GM23338 (cell line): Measurements from ENCODE around the gene MACF1. TPM values are rescaled to one million over a fixed set of nuclear protein-coding genes. Genes with fewer than 3 reads are reported as not detected.

Experiments used
- ATAC-seq: fragments of 200-7000 bp; cut with Tn5 transposase; 3 replicates; pipeline ENCODE4 v1.9.1; 2020
- DNase-seq: peaks from one replicate; pipeline ENCODE4 v3.0.0-alpha.2; 2015; ENCODE audit warnings: low spot score
- H2AFZ ChIP-seq: fragments of 200-600 bp; sonication (generic); 2 replicates; pipeline ENCODE4 v1.8.0; 2016; ENCODE audit warnings: antibody characterized with exemption, mild to moderate bottlenecking, moderate library complexity
- H3F3A ChIP-seq: fragments of 200-600 bp; sonication (generic); replicated peaks from 2 replicates; pipeline ENCODE4 v1.8.0; 2017; ENCODE audit warnings: antibody characterized with exemption, mixed run types, low read depth
- H3K27ac ChIP-seq: fragments of 200-600 bp; sonication (generic); 2 replicates; pipeline ENCODE4 v1.6.1; 2016; ENCODE audit warnings: low read depth
- H3K27me3 ChIP-seq: fragments of 200-600 bp; sonication (generic); 2 replicates; pipeline ENCODE4 v1.8.0; 2016; ENCODE audit warnings: mild to moderate bottlenecking, mixed run types, moderate library complexity; ENCODE audit not compliant: insufficient read depth
- H3K36me3 ChIP-seq: fragments of 200-600 bp; sonication (generic); 2 replicates; pipeline ENCODE4 v1.8.0; 2016; ENCODE audit warnings: mild to moderate bottlenecking; ENCODE audit not compliant: insufficient read depth
- H3K4me1 ChIP-seq: fragments of 200-600 bp; sonication (generic); 2 replicates; pipeline ENCODE4 v1.8.0; 2016; ENCODE audit warnings: mild to moderate bottlenecking, moderate library complexity; ENCODE audit not compliant: insufficient read depth
- H3K4me2 ChIP-seq: fragments of 200-600 bp; sonication (generic); 2 replicates; pipeline ENCODE4 v1.7.1; 2017; ENCODE audit warnings: mixed run types
- H3K4me3 ChIP-seq: fragments of 200-600 bp; sonication (generic); 2 replicates; pipeline ENCODE4 v1.6.1; 2016; ENCODE audit warnings: mixed run types
- H3K79me2 ChIP-seq: fragments of 200-600 bp; sonication (generic); replicated peaks from 2 replicates; pipeline ENCODE4 v1.8.0; 2017; ENCODE audit warnings: mild to moderate bottlenecking; ENCODE audit not compliant: insufficient read depth
- H3K9me2 ChIP-seq: fragments of 200-600 bp; sonication (generic); 2 replicates; pipeline ENCODE4 v1.8.0; 2017; ENCODE audit not compliant: insufficient read depth
- H4K20me1 ChIP-seq: fragments of 200-600 bp; sonication (generic); replicated peaks from 2 replicates; pipeline ENCODE4 v1.8.0; 2017; ENCODE audit warnings: mild to moderate bottlenecking; ENCODE audit not compliant: insufficient read depth
- H3K27ac Mint-ChIP-seq: 2 replicates; pipeline ENCODE4 v1.8.0; 2020; ENCODE audit warnings: inconsistent platforms, mild to moderate bottlenecking, moderate library complexity, mixed read lengths
- H3K27me3 Mint-ChIP-seq: 3 replicates; pipeline ENCODE4 v1.8.0; 2022; ENCODE audit warnings: low read depth, mild to moderate bottlenecking, moderate library complexity, mixed read lengths, inconsistent platforms; ENCODE audit not compliant: insufficient read depth, poor library complexity
- H3K36me3 Mint-ChIP-seq: 3 replicates; pipeline ENCODE4 v1.8.0; 2021; ENCODE audit warnings: low read depth, mild to moderate bottlenecking, inconsistent platforms, moderate library complexity, mixed read lengths
- H3K4me1 Mint-ChIP-seq: 3 replicates; pipeline ENCODE4 v1.8.0; 2020; ENCODE audit warnings: mild to moderate bottlenecking, inconsistent platforms, mixed read lengths
- H3K4me3 Mint-ChIP-seq: 3 replicates; pipeline ENCODE4 v1.8.0; 2021; ENCODE audit warnings: moderate library complexity, mild to moderate bottlenecking, inconsistent platforms, mixed read lengths
- H3K9me3 Mint-ChIP-seq: 3 replicates; pipeline ENCODE4 v1.8.0; 2020; ENCODE audit warnings: moderate library complexity, mild to moderate bottlenecking, inconsistent platforms, mixed read lengths
- CREB1 ChIP-seq: fragments of 250-450 bp; sonication (Bioruptor Pico); IDR thresholded peaks from 2 replicates; pipeline ENCODE4 v1.5.0; 2020; ENCODE audit warnings: low read depth, mild to moderate bottlenecking, moderate library complexity
- EZH2 ChIP-seq: fragments of 200-600 bp; sonication (generic); IDR thresholded peaks from one replicate; pipeline ENCODE4 v1.8.0; 2017; ENCODE audit warnings: antibody characterized with exemption, mild to moderate bottlenecking, low read depth; ENCODE audit not compliant: unreplicated experiment
- EZH2phosphoT487 ChIP-seq: fragments of 200-600 bp; sonication (generic); IDR thresholded peaks from one replicate; pipeline ENCODE4 v1.8.1; 2018; ENCODE audit warnings: antibody characterized with exemption; ENCODE audit not compliant: unreplicated experiment
- JUNB ChIP-seq: IDR thresholded peaks from one replicate; pipeline ENCODE4 v1.6.1; 2016; ENCODE audit warnings: antibody characterized with exemption; ENCODE audit not compliant: unreplicated experiment
- POLR2AphosphoS5 ChIP-seq: IDR thresholded peaks from 2 replicates; pipeline ENCODE4 v1.6.1; 2016; ENCODE audit warnings: antibody characterized with exemption, low read depth
- STAT1 ChIP-seq: IDR thresholded peaks from one replicate; pipeline ENCODE4 v1.6.1; 2016; ENCODE audit warnings: antibody characterized with exemption; ENCODE audit not compliant: unreplicated experiment
- polyA plus RNA-seq: library from polyadenylated mRNA; unstranded; fragments of >200 nt; fragmentation: Nextera tagmentation; extraction: Ambion mirVana; gene quantifications from 2 replicates; pipeline ENCODE4 v1.2.1, GENCODE V29; 2016
- total RNA-seq: library from RNA; depleted of rRNA; stranded (reverse); fragments of >200 nt; shearing (Covaris generic); gene quantifications from 2 replicates; pipeline ENCODE4 v1.2.3, GENCODE V29; 2014
- TF ChIP-seq, protein P1 (sequence below): IDR thresholded peaks from one replicate; pipeline ENCODE4 v1.6.1; 2018; ENCODE audit warnings: antibody characterized with exemption; ENCODE audit not compliant: unreplicated experiment
- TF ChIP-seq, protein P2 (sequence below): IDR thresholded peaks from 2 replicates; pipeline ENCODE4 v1.6.1; 2016; ENCODE audit warnings: antibody characterized with exemption
- TF ChIP-seq, protein P3 (sequence below), 2 experiments: fragments of 200-600 bp in 1 of 2; sonication (generic) in 1 of 2; conservative IDR thresholded peaks; 2 replicates each; pipeline versions ENCODE4 v1.5.1 to v1.6.1; 2016 to 2017; ENCODE audit warnings: antibody characterized with exemption in 2 of 2, low read depth in 2 of 2, mild to moderate bottlenecking in 2 of 2, moderate library complexity in 1 of 2
- TF ChIP-seq, protein P4 (sequence below): fragments of 250-450 bp; sonication (Bioruptor Pico); IDR thresholded peaks from 2 replicates; pipeline ENCODE4 v1.5.0; 2020; ENCODE audit warnings: mild to moderate bottlenecking, moderate library complexity

The MACF1 gene
- total and polyA plus RNA-seq, 2 experiments from 2014 or later, result 104 to 399 TPM

DNA sequence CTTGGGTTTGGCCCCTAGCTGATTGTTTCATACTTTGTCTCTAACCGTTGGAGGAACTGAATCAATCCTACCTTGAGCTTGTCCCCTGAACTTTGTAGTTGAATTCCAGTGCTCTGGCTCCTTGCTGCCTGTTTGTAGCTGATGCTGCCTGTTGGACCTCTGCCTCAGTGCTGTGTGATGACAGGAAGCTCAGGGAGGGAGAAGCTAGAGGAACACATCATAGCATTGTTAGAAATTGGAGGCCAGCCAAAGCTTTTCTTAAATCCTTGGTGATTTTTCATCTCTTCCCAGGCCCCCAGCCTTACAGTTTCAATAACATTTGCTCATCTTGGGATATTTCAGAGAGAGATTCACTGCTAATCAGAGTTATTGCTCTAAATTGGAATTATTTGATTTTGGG lies 34.0 kb downstream of the MACF1 start (continued):
- TF ChIP-seq EZH2 (no peak), POLR2AphosphoS5 (no peak), CREB1 (CRISPR knock-in tag) (no peak), STAT1 (no peak)
- TF ChIP-seq, protein P1, sequence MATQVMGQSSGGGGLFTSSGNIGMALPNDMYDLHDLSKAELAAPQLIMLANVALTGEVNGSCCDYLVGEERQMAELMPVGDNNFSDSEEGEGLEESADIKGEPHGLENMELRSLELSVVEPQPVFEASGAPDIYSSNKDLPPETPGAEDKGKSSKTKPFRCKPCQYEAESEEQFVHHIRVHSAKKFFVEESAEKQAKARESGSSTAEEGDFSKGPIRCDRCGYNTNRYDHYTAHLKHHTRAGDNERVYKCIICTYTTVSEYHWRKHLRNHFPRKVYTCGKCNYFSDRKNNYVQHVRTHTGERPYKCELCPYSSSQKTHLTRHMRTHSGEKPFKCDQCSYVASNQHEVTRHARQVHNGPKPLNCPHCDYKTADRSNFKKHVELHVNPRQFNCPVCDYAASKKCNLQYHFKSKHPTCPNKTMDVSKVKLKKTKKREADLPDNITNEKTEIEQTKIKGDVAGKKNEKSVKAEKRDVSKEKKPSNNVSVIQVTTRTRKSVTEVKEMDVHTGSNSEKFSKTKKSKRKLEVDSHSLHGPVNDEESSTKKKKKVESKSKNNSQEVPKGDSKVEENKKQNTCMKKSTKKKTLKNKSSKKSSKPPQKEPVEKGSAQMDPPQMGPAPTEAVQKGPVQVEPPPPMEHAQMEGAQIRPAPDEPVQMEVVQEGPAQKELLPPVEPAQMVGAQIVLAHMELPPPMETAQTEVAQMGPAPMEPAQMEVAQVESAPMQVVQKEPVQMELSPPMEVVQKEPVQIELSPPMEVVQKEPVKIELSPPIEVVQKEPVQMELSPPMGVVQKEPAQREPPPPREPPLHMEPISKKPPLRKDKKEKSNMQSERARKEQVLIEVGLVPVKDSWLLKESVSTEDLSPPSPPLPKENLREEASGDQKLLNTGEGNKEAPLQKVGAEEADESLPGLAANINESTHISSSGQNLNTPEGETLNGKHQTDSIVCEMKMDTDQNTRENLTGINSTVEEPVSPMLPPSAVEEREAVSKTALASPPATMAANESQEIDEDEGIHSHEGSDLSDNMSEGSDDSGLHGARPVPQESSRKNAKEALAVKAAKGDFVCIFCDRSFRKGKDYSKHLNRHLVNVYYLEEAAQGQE, result no peak
- TF ChIP-seq, protein P2, sequence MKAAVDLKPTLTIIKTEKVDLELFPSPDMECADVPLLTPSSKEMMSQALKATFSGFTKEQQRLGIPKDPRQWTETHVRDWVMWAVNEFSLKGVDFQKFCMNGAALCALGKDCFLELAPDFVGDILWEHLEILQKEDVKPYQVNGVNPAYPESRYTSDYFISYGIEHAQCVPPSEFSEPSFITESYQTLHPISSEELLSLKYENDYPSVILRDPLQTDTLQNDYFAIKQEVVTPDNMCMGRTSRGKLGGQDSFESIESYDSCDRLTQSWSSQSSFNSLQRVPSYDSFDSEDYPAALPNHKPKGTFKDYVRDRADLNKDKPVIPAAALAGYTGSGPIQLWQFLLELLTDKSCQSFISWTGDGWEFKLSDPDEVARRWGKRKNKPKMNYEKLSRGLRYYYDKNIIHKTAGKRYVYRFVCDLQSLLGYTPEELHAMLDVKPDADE, result no peak
- TF ChIP-seq, protein P3, sequence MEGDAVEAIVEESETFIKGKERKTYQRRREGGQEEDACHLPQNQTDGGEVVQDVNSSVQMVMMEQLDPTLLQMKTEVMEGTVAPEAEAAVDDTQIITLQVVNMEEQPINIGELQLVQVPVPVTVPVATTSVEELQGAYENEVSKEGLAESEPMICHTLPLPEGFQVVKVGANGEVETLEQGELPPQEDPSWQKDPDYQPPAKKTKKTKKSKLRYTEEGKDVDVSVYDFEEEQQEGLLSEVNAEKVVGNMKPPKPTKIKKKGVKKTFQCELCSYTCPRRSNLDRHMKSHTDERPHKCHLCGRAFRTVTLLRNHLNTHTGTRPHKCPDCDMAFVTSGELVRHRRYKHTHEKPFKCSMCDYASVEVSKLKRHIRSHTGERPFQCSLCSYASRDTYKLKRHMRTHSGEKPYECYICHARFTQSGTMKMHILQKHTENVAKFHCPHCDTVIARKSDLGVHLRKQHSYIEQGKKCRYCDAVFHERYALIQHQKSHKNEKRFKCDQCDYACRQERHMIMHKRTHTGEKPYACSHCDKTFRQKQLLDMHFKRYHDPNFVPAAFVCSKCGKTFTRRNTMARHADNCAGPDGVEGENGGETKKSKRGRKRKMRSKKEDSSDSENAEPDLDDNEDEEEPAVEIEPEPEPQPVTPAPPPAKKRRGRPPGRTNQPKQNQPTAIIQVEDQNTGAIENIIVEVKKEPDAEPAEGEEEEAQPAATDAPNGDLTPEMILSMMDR (conservative IDR thresholded peaks at IDR 0.05; ENCODE audit: low read depth in 2 of 2), result no peak

DNA sequence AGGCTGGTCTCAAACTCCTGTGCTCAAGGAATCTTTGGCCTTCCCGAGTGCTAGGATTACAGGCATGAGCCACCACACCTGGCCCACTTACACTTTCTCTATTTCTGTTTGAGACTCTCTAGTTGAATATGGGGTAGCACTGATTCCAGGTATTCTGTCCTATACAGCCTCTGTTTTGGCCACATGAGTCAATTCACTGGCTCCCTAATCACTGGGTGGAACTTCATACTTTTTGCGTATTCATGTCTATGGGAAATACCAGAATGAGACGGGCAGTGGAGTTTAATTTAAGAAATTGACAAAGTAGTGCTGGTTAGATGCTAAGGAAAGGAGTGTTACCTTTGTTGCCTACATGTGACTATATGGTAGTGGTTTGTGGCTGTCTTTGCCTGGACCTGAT lies 35.5 kb downstream of the MACF1 start:
- H3K79me2 ChIP-seq, result peaks cover 87% of the 10 kb centered on the region
- peaks cover 2% of the 10 kb centered on the region; the same call in 1 of the 2 replicates for H4K20me1 ChIP-seq
- no peak overlapping the region for H3K27ac Mint-ChIP-seq

More for the DNA sequence above, 35.5 kb downstream of the MACF1 start:
- no peak overlapping the region for H3K27ac ChIP-seq
- peaks cover 5% of the 10 kb centered on the region for H3K27me3 Mint-ChIP-seq
- DNase-seq (no peak), ATAC-seq (no peak)
- H3K4me1 Mint-ChIP-seq, result peaks cover 3% of the 10 kb centered on the region; the same call in 1 of the 3 replicates
- no peak overlapping the region for H3K4me3 Mint-ChIP-seq
- peaks cover 11% of the 10 kb centered on the region; the same call in 1 of the 2 replicates for H3K4me1 ChIP-seq
- H2AFZ ChIP-seq, result no peak overlapping the region
- H3K9me2 ChIP-seq, result no peaks in the 10 kb centered on the region
- no peaks in the 10 kb centered on the region for H3K27me3 ChIP-seq
- peaks cover 18% of the 10 kb centered on the region for H3K36me3 Mint-ChIP-seq
- H3K4me3 ChIP-seq, result no peak overlapping the region
- no peak overlapping the region for H3K4me2 ChIP-seq
- no peaks in the 10 kb centered on the region for H3F3A ChIP-seq
- TF ChIP-seq JUNB (no peak), POLR2AphosphoS5 (no peak), EZH2phosphoT487 (no peak)
- TF ChIP-seq, protein P4, sequence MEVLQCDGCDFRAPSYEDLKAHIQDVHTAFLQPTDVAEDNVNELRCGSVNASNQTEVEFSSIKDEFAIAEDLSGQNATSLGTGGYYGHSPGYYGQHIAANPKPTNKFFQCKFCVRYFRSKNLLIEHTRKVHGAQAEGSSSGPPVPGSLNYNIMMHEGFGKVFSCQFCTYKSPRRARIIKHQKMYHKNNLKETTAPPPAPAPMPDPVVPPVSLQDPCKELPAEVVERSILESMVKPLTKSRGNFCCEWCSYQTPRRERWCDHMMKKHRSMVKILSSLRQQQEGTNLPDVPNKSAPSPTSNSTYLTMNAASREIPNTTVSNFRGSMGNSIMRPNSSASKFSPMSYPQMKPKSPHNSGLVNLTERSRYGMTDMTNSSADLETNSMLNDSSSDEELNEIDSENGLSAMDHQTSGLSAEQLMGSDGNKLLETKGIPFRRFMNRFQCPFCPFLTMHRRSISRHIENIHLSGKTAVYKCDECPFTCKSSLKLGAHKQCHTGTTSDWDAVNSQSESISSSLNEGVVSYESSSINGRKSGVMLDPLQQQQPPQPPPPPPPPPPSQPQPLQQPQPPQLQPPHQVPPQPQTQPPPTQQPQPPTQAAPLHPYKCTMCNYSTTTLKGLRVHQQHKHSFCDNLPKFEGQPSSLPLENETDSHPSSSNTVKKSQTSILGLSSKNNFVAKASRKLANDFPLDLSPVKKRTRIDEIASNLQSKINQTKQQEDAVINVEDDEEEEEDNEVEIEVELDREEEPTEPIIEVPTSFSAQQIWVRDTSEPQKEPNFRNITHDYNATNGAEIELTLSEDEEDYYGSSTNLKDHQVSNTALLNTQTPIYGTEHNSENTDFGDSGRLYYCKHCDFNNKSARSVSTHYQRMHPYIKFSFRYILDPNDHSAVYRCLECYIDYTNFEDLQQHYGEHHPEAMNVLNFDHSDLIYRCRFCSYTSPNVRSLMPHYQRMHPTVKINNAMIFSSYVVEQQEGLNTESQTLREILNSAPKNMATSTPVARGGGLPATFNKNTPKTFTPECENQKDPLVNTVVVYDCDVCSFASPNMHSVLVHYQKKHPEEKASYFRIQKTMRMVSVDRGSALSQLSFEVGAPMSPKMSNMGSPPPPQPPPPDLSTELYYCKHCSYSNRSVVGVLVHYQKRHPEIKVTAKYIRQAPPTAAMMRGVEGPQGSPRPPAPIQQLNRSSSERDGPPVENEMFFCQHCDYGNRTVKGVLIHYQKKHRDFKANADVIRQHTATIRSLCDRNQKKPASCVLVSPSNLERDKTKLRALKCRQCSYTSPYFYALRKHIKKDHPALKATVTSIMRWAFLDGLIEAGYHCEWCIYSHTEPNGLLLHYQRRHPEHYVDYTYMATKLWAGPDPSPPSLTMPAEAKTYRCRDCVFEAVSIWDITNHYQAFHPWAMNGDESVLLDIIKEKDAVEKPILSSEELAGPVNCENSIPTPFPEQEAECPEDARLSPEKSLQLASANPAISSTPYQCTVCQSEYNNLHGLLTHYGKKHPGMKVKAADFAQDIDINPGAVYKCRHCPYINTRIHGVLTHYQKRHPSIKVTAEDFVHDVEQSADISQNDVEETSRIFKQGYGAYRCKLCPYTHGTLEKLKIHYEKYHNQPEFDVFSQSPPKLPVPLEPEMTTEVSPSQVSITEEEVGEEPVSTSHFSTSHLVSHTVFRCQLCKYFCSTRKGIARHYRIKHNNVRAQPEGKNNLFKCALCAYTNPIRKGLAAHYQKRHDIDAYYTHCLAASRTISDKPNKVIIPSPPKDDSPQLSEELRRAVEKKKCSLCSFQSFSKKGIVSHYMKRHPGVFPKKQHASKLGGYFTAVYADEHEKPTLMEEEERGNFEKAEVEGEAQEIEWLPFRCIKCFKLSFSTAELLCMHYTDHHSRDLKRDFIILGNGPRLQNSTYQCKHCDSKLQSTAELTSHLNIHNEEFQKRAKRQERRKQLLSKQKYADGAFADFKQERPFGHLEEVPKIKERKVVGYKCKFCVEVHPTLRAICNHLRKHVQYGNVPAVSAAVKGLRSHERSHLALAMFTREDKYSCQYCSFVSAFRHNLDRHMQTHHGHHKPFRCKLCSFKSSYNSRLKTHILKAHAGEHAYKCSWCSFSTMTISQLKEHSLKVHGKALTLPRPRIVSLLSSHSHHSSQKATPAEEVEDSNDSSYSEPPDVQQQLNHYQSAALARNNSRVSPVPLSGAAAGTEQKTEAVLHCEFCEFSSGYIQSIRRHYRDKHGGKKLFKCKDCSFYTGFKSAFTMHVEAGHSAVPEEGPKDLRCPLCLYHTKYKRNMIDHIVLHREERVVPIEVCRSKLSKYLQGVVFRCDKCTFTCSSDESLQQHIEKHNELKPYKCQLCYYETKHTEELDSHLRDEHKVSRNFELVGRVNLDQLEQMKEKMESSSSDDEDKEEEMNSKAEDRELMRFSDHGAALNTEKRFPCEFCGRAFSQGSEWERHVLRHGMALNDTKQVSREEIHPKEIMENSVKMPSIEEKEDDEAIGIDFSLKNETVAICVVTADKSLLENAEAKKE (CRISPR knock-in tag), result no peak
- peaks cover 12% of the 10 kb centered on the region for H3K9me3 Mint-ChIP-seq
- H3K36me3 ChIP-seq, result no peaks in the 10 kb centered on the region
